ENCODE results near the gene CACNA2D1. TPM values are rescaled to one million over a fixed set of nuclear protein-coding genes. Genes with fewer than 3 reads are reported as not detected.

CACNA2D1 gene
- total and polyA plus RNA-seq, 8 donors, result 0.79 to 5.0 (median 2.1) TPM

- Histone ChIP-seq H3K4me1 (no peaks in the 10 kb centered on the region), H3K27ac (no peak overlapping the region), H3K9me3 (no peaks in the 10 kb centered on the region), H3K36me3 (no peaks in the 10 kb centered on the region), H3K4me3 (no peak overlapping the region), H3K27me3 (no peaks in the 10 kb centered on the region)
- DNase-seq (no peak), ATAC-seq (no peak), FAIRE-seq (no peak)
- TF ChIP-seq, protein P1, sequence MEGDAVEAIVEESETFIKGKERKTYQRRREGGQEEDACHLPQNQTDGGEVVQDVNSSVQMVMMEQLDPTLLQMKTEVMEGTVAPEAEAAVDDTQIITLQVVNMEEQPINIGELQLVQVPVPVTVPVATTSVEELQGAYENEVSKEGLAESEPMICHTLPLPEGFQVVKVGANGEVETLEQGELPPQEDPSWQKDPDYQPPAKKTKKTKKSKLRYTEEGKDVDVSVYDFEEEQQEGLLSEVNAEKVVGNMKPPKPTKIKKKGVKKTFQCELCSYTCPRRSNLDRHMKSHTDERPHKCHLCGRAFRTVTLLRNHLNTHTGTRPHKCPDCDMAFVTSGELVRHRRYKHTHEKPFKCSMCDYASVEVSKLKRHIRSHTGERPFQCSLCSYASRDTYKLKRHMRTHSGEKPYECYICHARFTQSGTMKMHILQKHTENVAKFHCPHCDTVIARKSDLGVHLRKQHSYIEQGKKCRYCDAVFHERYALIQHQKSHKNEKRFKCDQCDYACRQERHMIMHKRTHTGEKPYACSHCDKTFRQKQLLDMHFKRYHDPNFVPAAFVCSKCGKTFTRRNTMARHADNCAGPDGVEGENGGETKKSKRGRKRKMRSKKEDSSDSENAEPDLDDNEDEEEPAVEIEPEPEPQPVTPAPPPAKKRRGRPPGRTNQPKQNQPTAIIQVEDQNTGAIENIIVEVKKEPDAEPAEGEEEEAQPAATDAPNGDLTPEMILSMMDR (IDR thresholded peaks at IDR 0.05), result no peak
- 64 to 66% methylated on average over 6 of the region's 6 CpGs for WGBS, 2 donors
- intact Hi-C loops (cut with DNase I), result no loop called here
Observed at GRCh38 chr7:82471351-82472020, 27.9 kb upstream of the CACNA2D1 start.

DNA sequence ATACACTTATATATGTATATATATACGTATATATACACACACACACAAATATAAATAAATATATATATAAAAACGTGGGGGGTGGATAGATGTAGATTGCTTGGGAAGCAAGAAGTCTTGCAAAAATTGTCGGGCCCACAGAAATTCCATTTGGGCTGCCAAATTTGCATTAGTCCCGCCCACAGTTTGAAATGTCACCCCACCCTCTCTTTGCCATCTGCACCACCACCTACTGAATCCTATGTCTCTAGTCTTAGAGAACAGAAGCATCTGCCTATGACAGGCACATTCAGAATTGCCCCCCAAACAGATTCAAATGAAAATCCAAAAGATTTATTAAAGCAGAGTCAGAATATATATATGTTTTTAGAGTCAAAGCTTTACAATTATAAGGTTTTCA is 25.6 kb upstream of the CACNA2D1 start:
- intact Hi-C loops (cut with DNase I), result no loop called here
- Histone ChIP-seq H3K27ac (no peak overlapping the region), H3K4me1 (no peaks in the 10 kb centered on the region), H3K36me3 (no peaks in the 10 kb centered on the region), H3K4me3 (no peak overlapping the region), H3K9me3 (no peaks in the 10 kb centered on the region), H3K27me3 (no peaks in the 10 kb centered on the region)
- WGBS, 2 donors, result 53 to 63% methylated on average over 4 of the region's 4 CpGs
- ATAC-seq (no peak), DNase-seq (no peak), FAIRE-seq (no peak)
- TF ChIP-seq, protein P1 (IDR thresholded peaks at IDR 0.05), result no peak

DNA sequence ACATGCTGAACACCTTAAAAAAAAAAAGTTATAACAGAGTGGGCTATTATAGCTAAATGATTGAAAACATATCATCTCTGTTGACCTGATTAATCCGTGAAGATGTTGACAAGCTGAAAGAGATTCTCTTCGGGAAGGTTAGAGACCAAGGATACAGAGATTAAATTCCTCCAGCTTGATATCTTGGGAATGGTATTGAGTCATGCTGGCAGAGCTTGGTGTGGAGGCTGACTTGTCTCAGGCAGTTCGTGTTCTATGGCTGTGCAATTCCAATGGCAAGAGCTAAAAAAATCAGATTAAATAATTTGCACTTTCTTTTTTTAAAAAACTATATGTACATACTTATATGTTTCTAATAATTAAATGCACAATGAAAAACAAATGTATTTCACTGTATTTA is 24.9 kb upstream of the CACNA2D1 start:
- no peak overlapping the region for H3K27ac ChIP-seq
- no peak for FAIRE-seq
- WGBS, 2 donors, result 43 to 57% methylated on average over 3 of the region's 3 CpGs
- no peak for DNase-seq
- intact Hi-C loops (cut with DNase I), result no loop called here
- H3K4me3 ChIP-seq, result no peak overlapping the region
- no peaks in the 10 kb centered on the region for H3K4me1 ChIP-seq
- no peaks in the 10 kb centered on the region for H3K27me3 ChIP-seq
- H3K9me3 ChIP-seq, result no peaks in the 10 kb centered on the region
- no peaks in the 10 kb centered on the region for H3K36me3 ChIP-seq
- ATAC-seq, result no peak
- TF ChIP-seq, protein P1 (IDR thresholded peaks at IDR 0.05), result no peak

DNA sequence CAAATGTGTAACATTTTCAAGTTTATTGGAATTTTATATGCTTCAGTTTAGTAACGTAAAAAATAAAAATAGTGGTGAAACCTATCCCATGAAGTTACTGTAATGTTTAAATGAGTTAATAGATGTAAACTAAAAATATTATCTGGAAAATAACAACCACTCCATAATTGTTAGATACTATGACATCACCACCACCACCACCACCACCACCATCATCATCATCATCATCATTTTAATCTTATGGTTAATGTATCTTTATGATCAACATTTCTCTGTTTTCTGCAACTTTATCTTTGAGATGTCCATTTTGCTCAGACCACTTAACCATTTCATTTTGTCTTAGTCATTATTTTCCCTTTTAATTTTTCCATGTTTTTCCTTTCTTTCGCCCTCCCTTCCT is 23.4 kb upstream of the CACNA2D1 start:
- H3K36me3 ChIP-seq, result no peaks in the 10 kb centered on the region
- no peak for FAIRE-seq
- H3K9me3 ChIP-seq, result no peaks in the 10 kb centered on the region
- DNase-seq, result no peak
- no peak overlapping the region for H3K27ac ChIP-seq
- WGBS, 2 donors, result 50 to 74% methylated on average over 2 of the region's 2 CpGs
- no peak for ATAC-seq
- H3K4me3 ChIP-seq, result no peak overlapping the region
- TF ChIP-seq, protein P1 (IDR thresholded peaks at IDR 0.05), result no peak
- intact Hi-C loops (cut with DNase I), result no loop called here
- H3K27me3 ChIP-seq, result no peaks in the 10 kb centered on the region
- no peaks in the 10 kb centered on the region for H3K4me1 ChIP-seq

GRCh38 chr7:82464372-82464771 is 20.8 kb upstream of the CACNA2D1 start:
- 95 to 97% methylated on average over 2 of the region's 2 CpGs for WGBS, 2 donors
- ATAC-seq, result no peak
- H3K4me1 ChIP-seq, result no peaks in the 10 kb centered on the region
- FAIRE-seq, result no peak
- intact Hi-C loops (cut with DNase I), result no loop called here
- no peak for DNase-seq
- no peaks in the 10 kb centered on the region for H3K36me3 ChIP-seq
- H3K4me3 ChIP-seq, result no peak overlapping the region
- H3K27ac ChIP-seq, result no peak overlapping the region
- peaks cover 0 to 3% (median 0%) of the 10 kb centered on the region in 4 donors for H3K27me3 ChIP-seq
- TF ChIP-seq, protein P1 (IDR thresholded peaks at IDR 0.05), result no peak
- H3K9me3 ChIP-seq, result no peaks in the 10 kb centered on the region

Measured in pancreas (tissue), 10 donors.